ENCODE data around the gene TMEM59. TPM values are rescaled to one million over a fixed set of nuclear protein-coding genes. Genes with fewer than 3 reads are reported as not detected.
A peak's percentile ranks its signal among the peaks of the same experiment; 100 is the strongest.

TMEM59 gene
- polyA plus RNA-seq, 1 donor (not counting 4 experiments of a cell fraction or from before 2014, with no cell fraction given), result 342 TPM

- no peaks in the 10 kb centered on the region for H3K9me1 ChIP-seq (ENCODE audit: control insufficient read depth, extremely low read depth, insufficient read depth, low read length)
- no peak overlapping the region for H3K4me2 ChIP-seq (ENCODE audit: control insufficient read depth, extremely low read depth, insufficient read depth, low read depth, low read length)
- H3K9me3 ChIP-seq (ENCODE audit: control insufficient read depth, low read depth, low read length), result no peaks in the 10 kb centered on the region
- no peaks in the 10 kb centered on the region for H3K4me1 ChIP-seq (ENCODE audit: control insufficient read depth, extremely low read depth, insufficient read depth, low read length)
- FAIRE-seq (peak; percentile 29), DNase-seq (ENCODE audit: low read depth, low spot score) (no peak)
- no peak overlapping the region for H3K4me3 ChIP-seq (ENCODE audit: control insufficient read depth in 2 of 3, extremely low read depth in 1 of 3, insufficient read depth in 2 of 3, low read depth in 1 of 3, low read length in 3 of 3)
- no peaks in the 10 kb centered on the region for H4K20me1 ChIP-seq (ENCODE audit: control insufficient read depth, extremely low read depth, insufficient read depth, low read length)
- dilution Hi-C loops (cut with MboI; ENCODE audit: extremely low pct_ligation_motif_present, low sequenced_read_pairs), result no loop called here
- H3K79me2 ChIP-seq (ENCODE audit: control insufficient read depth, insufficient read depth, low read length), result no peaks in the 10 kb centered on the region
- TF ChIP-seq, protein P1, sequence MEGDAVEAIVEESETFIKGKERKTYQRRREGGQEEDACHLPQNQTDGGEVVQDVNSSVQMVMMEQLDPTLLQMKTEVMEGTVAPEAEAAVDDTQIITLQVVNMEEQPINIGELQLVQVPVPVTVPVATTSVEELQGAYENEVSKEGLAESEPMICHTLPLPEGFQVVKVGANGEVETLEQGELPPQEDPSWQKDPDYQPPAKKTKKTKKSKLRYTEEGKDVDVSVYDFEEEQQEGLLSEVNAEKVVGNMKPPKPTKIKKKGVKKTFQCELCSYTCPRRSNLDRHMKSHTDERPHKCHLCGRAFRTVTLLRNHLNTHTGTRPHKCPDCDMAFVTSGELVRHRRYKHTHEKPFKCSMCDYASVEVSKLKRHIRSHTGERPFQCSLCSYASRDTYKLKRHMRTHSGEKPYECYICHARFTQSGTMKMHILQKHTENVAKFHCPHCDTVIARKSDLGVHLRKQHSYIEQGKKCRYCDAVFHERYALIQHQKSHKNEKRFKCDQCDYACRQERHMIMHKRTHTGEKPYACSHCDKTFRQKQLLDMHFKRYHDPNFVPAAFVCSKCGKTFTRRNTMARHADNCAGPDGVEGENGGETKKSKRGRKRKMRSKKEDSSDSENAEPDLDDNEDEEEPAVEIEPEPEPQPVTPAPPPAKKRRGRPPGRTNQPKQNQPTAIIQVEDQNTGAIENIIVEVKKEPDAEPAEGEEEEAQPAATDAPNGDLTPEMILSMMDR (optimal IDR thresholded peaks at IDR 0.05 in 1 of 3, IDR thresholded peaks at IDR 0.05 in 1 of 3, conservative IDR thresholded peaks at IDR 0.05 in 1 of 3; ENCODE audit: extremely low read depth in 1 of 3, insufficient read depth in 2 of 3, low read length in 3 of 3), result peak; percentile 30 to 59 (median 40)
- no peak for TF ChIP-seq EZH2 (IDR thresholded peaks at IDR 0.05; ENCODE audit: low read length)
- no peaks in the 10 kb centered on the region for H3K27me3 ChIP-seq (ENCODE audit: control insufficient read depth, extremely low read depth, insufficient read depth, low read length)
- no peaks in the 10 kb centered on the region for H3K36me3 ChIP-seq (ENCODE audit: control insufficient read depth in 2 of 2, extremely low read depth in 1 of 2, insufficient read depth in 2 of 2, low read length in 2 of 2)
- no peak overlapping the region for H3K9ac ChIP-seq (ENCODE audit: control insufficient read depth, extremely low read depth, insufficient read depth, low read length)
- H3K27ac ChIP-seq (ENCODE audit: control insufficient read depth, insufficient read depth, low read length), result no peak overlapping the region
- no peak overlapping the region for H2AFZ ChIP-seq (ENCODE audit: control insufficient read depth, low read length)
Observed at GRCh38 chr1:53992085-53992874, 60.7 kb downstream of the TMEM59 start.

- Histone ChIP-seq H3K36me3 (ENCODE audit: control insufficient read depth in 2 of 2, extremely low read depth in 1 of 2, insufficient read depth in 2 of 2, low read length in 2 of 2) (no peaks in the 10 kb centered on the region), H3K9me1 (ENCODE audit: control insufficient read depth, extremely low read depth, insufficient read depth, low read length) (no peaks in the 10 kb centered on the region), H3K79me2 (ENCODE audit: control insufficient read depth, insufficient read depth, low read length) (no peaks in the 10 kb centered on the region), H3K9me3 (ENCODE audit: control insufficient read depth, low read depth, low read length) (no peaks in the 10 kb centered on the region), H3K4me2 (ENCODE audit: control insufficient read depth, extremely low read depth, insufficient read depth, low read depth, low read length) (no peak overlapping the region), H3K4me3 (ENCODE audit: control insufficient read depth in 2 of 3, extremely low read depth in 1 of 3, insufficient read depth in 2 of 3, low read depth in 1 of 3, low read length in 3 of 3) (no peak overlapping the region), H3K27ac (ENCODE audit: control insufficient read depth, insufficient read depth, low read length) (no peak overlapping the region), H3K27me3 (ENCODE audit: control insufficient read depth, extremely low read depth, insufficient read depth, low read length) (no peaks in the 10 kb centered on the region), H2AFZ (ENCODE audit: control insufficient read depth, low read length) (no peak overlapping the region), H4K20me1 (ENCODE audit: control insufficient read depth, extremely low read depth, insufficient read depth, low read length) (no peaks in the 10 kb centered on the region), H3K4me1 (ENCODE audit: control insufficient read depth, extremely low read depth, insufficient read depth, low read length) (no peaks in the 10 kb centered on the region), H3K9ac (ENCODE audit: control insufficient read depth, extremely low read depth, insufficient read depth, low read length) (no peak overlapping the region)
- dilution Hi-C loops (cut with MboI; ENCODE audit: extremely low pct_ligation_motif_present, low sequenced_read_pairs), result no loop called here
- DNase-seq (ENCODE audit: low read depth, low spot score), result no peak
- no peak for TF ChIP-seq EZH2 (IDR thresholded peaks at IDR 0.05; ENCODE audit: low read length)
- TF ChIP-seq, protein P1 (optimal IDR thresholded peaks at IDR 0.05 in 1 of 3, IDR thresholded peaks at IDR 0.05 in 1 of 3, conservative IDR thresholded peaks at IDR 0.05 in 1 of 3; ENCODE audit: extremely low read depth in 1 of 3, insufficient read depth in 2 of 3, low read length in 3 of 3), result no peak
- no peak for FAIRE-seq
Observed at GRCh38 chr1:53987880-53988279, 65.1 kb downstream of the TMEM59 start.

Data from keratinocyte (primary cell).